Stimulated activated CD4-positive, alpha-beta T cell treated with anti-CD3 and anti-CD28 coated beads, Interleukin-12 subunit alpha, Interleukin-12 subunit beta, amount 100 ng/mL, for 48 hours (primary cell): ENCODE results near the gene MUC5B.

Experiments used
- DNase-seq, 3 donors: peaks; one replicate each; pipeline ENCODE4 v3.0.0-alpha.2; 2020; ENCODE audit warnings: low read depth in 2 of 3, low spot score in 1 of 3

The MUC5B gene

GRCh38 chr11:1295086-1295485 is 72.2 kb downstream of the MUC5B start:
- DNase-seq: no peak

GRCh38 chr11:1295591-1295990 is 72.7 kb downstream of the MUC5B start:
- no peak for DNase-seq

- DNase-seq: no peak
These were observed 73.4 kb downstream of the MUC5B start for GRCh38 chr11:1296287-1296686.

- DNase-seq: no peak
These were observed 74.2 kb downstream of the MUC5B start for GRCh38 chr11:1297011-1297575.

- no peak for DNase-seq
These were observed 75.0 kb downstream of the MUC5B start for GRCh38 chr11:1297576-1298473.

GRCh38 chr11:1298695-1299492 is 76.0 kb downstream of the MUC5B start:
- no peak for DNase-seq

- no peak for DNase-seq
These were observed 76.8 kb downstream of the MUC5B start for GRCh38 chr11:1299621-1300020.

- no peak for DNase-seq
These were observed 77.3 kb downstream of the MUC5B start for GRCh38 chr11:1300121-1300520.

- DNase-seq: no peak
These were observed 77.8 kb downstream of the MUC5B start for GRCh38 chr11:1300569-1301187.

- DNase-seq: no peak
These were observed 78.5 kb downstream of the MUC5B start for GRCh38 chr11:1301220-1302000.

- DNase-seq: no peak
These were observed 79.2 kb downstream of the MUC5B start for GRCh38 chr11:1302041-1302460.

GRCh38 chr11:1302461-1303125 is 79.7 kb downstream of the MUC5B start:
- no peak for DNase-seq

- DNase-seq: no peak
These were observed 80.4 kb downstream of the MUC5B start for GRCh38 chr11:1303126-1303821.

GRCh38 chr11:1303973-1304372 is 81.1 kb downstream of the MUC5B start:
- no peak for DNase-seq

- no peak for DNase-seq
These were observed 81.5 kb downstream of the MUC5B start for GRCh38 chr11:1304380-1304779.

- DNase-seq: no peak
These were observed 82.2 kb downstream of the MUC5B start for GRCh38 chr11:1305063-1305495.

GRCh38 chr11:1305501-1306056 is 82.7 kb downstream of the MUC5B start:
- no peak for DNase-seq

- no peak for DNase-seq
These were observed 83.6 kb downstream of the MUC5B start for GRCh38 chr11:1306186-1307162.
